C1 segment of cervical spinal cord (tissue), 14 donors: Measurements from ENCODE around the gene G3BP1.
A peak's percentile ranks its signal among the peaks of the same experiment; 100 is the strongest.
"Not testable (repeated sequence)": the region's sequence is repeated elsewhere in the genome, so short reads cannot be mapped to it uniquely, and the experiment has no call there.

ENCODE experiments used
- DNase-seq, 14 donors: peaks; one replicate each; lab custom pipeline; 2025; lab: John Stamatoyannopoulos, UW

G3BP1 gene

GRCh38 chr5:151755383-151755782 is 16.4 kb upstream of the G3BP1 start:
- no peak for DNase-seq

GRCh38 chr5:151757233-151758140 is 14.3 kb upstream of the G3BP1 start:
- peak in 5 of 14 donors; percentile 28 to 67 (median 41) for DNase-seq

GRCh38 chr5:151758141-151758429 is 13.7 kb upstream of the G3BP1 start:
- DNase-seq: peak in 2 of 14 donors; percentile 68 to 74

- DNase-seq: peak; percentile 42 to 95 (median 86)
Observed at GRCh38 chr5:151758430-151759241, 13.1 kb upstream of the G3BP1 start, which contains the start of gene ATOX1. Gene ATOX1 (minus strand): TSS chr5:151758631. CDS start chr5:151758551, 80 bp downstream.

GRCh38 chr5:151764801-151765200 is 7.0 kb upstream of the G3BP1 start:
- no peak for DNase-seq

- DNase-seq: no peak
Observed at GRCh38 chr5:151766975-151767374, 4.8 kb upstream of the G3BP1 start.

GRCh38 chr5:151770383-151771258 is 1.1 kb upstream of the G3BP1 start:
- peak in 11 of 14 donors; percentile 58 to 87 (median 77) for DNase-seq

GRCh38 chr5:151772029-151772845 is 483 bp downstream of the G3BP1 start:
- DNase-seq: peak in 10 of 14 donors; percentile 49 to 94 (median 62)

GRCh38 chr5:151772846-151773561 is 1.2 kb downstream of the G3BP1 start:
- DNase-seq: peak in 2 of 14 donors; percentile 30 to 56

- peak in 1 of 14 donors; percentile 5 for DNase-seq
Observed at GRCh38 chr5:151773951-151774350, 2.2 kb downstream of the G3BP1 start.

- DNase-seq: no peak
Observed at GRCh38 chr5:151775025-151775606, 3.4 kb downstream of the G3BP1 start.

GRCh38 chr5:151779531-151780125 is 7.9 kb downstream of the G3BP1 start:
- peak in 1 of 14 donors; percentile 40 for DNase-seq

GRCh38 chr5:151780348-151780747 is 8.6 kb downstream of the G3BP1 start:
- DNase-seq: no peak

GRCh38 chr5:151781201-151781600 is 9.4 kb downstream of the G3BP1 start:
- no peak for DNase-seq

- DNase-seq: not testable (repeated sequence)
Observed at GRCh38 chr5:151783664-151784063, 11.9 kb downstream of the G3BP1 start.

GRCh38 chr5:151784141-151784540 is 12.4 kb downstream of the G3BP1 start:
- no peak for DNase-seq

- no peak for DNase-seq
Observed at GRCh38 chr5:151786468-151786867, 14.7 kb downstream of the G3BP1 start.

- DNase-seq: no peak
Observed at GRCh38 chr5:151787817-151788216, 16.1 kb downstream of the G3BP1 start.

- no peak for DNase-seq
Observed at GRCh38 chr5:151793358-151793757, 21.6 kb downstream of the G3BP1 start.
